GM23338 (cell line): ENCODE measurements around the gene GRB14. TPM values are rescaled to one million over a fixed set of nuclear protein-coding genes. Genes with fewer than 3 reads are reported as not detected.

Experiments used
- ATAC-seq: fragments of 200-7000 bp; cut with Tn5 transposase; 3 replicates; pipeline ENCODE4 v1.9.1; 2020
- DNase-seq: peaks from one replicate; pipeline ENCODE4 v3.0.0-alpha.2; 2015; ENCODE audit warnings: low spot score
- H2AFZ ChIP-seq: fragments of 200-600 bp; sonication (generic); 2 replicates; pipeline ENCODE4 v1.8.0; 2016; ENCODE audit warnings: antibody characterized with exemption, mild to moderate bottlenecking, moderate library complexity
- H3F3A ChIP-seq: fragments of 200-600 bp; sonication (generic); replicated peaks from 2 replicates; pipeline ENCODE4 v1.8.0; 2017; ENCODE audit warnings: antibody characterized with exemption, mixed run types, low read depth
- H3K27ac ChIP-seq: fragments of 200-600 bp; sonication (generic); 2 replicates; pipeline ENCODE4 v1.6.1; 2016; ENCODE audit warnings: low read depth
- H3K27me3 ChIP-seq: fragments of 200-600 bp; sonication (generic); 2 replicates; pipeline ENCODE4 v1.8.0; 2016; ENCODE audit warnings: mild to moderate bottlenecking, mixed run types, moderate library complexity; ENCODE audit not compliant: insufficient read depth
- H3K36me3 ChIP-seq: fragments of 200-600 bp; sonication (generic); 2 replicates; pipeline ENCODE4 v1.8.0; 2016; ENCODE audit warnings: mild to moderate bottlenecking; ENCODE audit not compliant: insufficient read depth
- H3K4me1 ChIP-seq: fragments of 200-600 bp; sonication (generic); 2 replicates; pipeline ENCODE4 v1.8.0; 2016; ENCODE audit warnings: mild to moderate bottlenecking, moderate library complexity; ENCODE audit not compliant: insufficient read depth
- H3K4me2 ChIP-seq: fragments of 200-600 bp; sonication (generic); 2 replicates; pipeline ENCODE4 v1.7.1; 2017; ENCODE audit warnings: mixed run types
- H3K4me3 ChIP-seq: fragments of 200-600 bp; sonication (generic); 2 replicates; pipeline ENCODE4 v1.6.1; 2016; ENCODE audit warnings: mixed run types
- H3K79me2 ChIP-seq: fragments of 200-600 bp; sonication (generic); replicated peaks from 2 replicates; pipeline ENCODE4 v1.8.0; 2017; ENCODE audit warnings: mild to moderate bottlenecking; ENCODE audit not compliant: insufficient read depth
- H3K9me2 ChIP-seq: fragments of 200-600 bp; sonication (generic); 2 replicates; pipeline ENCODE4 v1.8.0; 2017; ENCODE audit not compliant: insufficient read depth
- H4K20me1 ChIP-seq: fragments of 200-600 bp; sonication (generic); replicated peaks from 2 replicates; pipeline ENCODE4 v1.8.0; 2017; ENCODE audit warnings: mild to moderate bottlenecking; ENCODE audit not compliant: insufficient read depth
- H3K27ac Mint-ChIP-seq: 2 replicates; pipeline ENCODE4 v1.8.0; 2020; ENCODE audit warnings: inconsistent platforms, mild to moderate bottlenecking, moderate library complexity, mixed read lengths
- H3K27me3 Mint-ChIP-seq: 3 replicates; pipeline ENCODE4 v1.8.0; 2022; ENCODE audit warnings: low read depth, mild to moderate bottlenecking, moderate library complexity, mixed read lengths, inconsistent platforms; ENCODE audit not compliant: insufficient read depth, poor library complexity
- H3K36me3 Mint-ChIP-seq: 3 replicates; pipeline ENCODE4 v1.8.0; 2021; ENCODE audit warnings: low read depth, mild to moderate bottlenecking, inconsistent platforms, moderate library complexity, mixed read lengths
- H3K4me1 Mint-ChIP-seq: 3 replicates; pipeline ENCODE4 v1.8.0; 2020; ENCODE audit warnings: mild to moderate bottlenecking, inconsistent platforms, mixed read lengths
- H3K4me3 Mint-ChIP-seq: 3 replicates; pipeline ENCODE4 v1.8.0; 2021; ENCODE audit warnings: moderate library complexity, mild to moderate bottlenecking, inconsistent platforms, mixed read lengths
- H3K9me3 Mint-ChIP-seq: 3 replicates; pipeline ENCODE4 v1.8.0; 2020; ENCODE audit warnings: moderate library complexity, mild to moderate bottlenecking, inconsistent platforms, mixed read lengths
- CREB1 ChIP-seq: fragments of 250-450 bp; sonication (Bioruptor Pico); IDR thresholded peaks from 2 replicates; pipeline ENCODE4 v1.5.0; 2020; ENCODE audit warnings: low read depth, mild to moderate bottlenecking, moderate library complexity
- EZH2 ChIP-seq: fragments of 200-600 bp; sonication (generic); IDR thresholded peaks from one replicate; pipeline ENCODE4 v1.8.0; 2017; ENCODE audit warnings: antibody characterized with exemption, mild to moderate bottlenecking, low read depth; ENCODE audit not compliant: unreplicated experiment
- EZH2phosphoT487 ChIP-seq: fragments of 200-600 bp; sonication (generic); IDR thresholded peaks from one replicate; pipeline ENCODE4 v1.8.1; 2018; ENCODE audit warnings: antibody characterized with exemption; ENCODE audit not compliant: unreplicated experiment
- JUNB ChIP-seq: IDR thresholded peaks from one replicate; pipeline ENCODE4 v1.6.1; 2016; ENCODE audit warnings: antibody characterized with exemption; ENCODE audit not compliant: unreplicated experiment
- NANOG ChIP-seq: IDR thresholded peaks from 2 replicates; pipeline ENCODE4 v1.6.1; 2016; ENCODE audit warnings: antibody characterized with exemption, borderline replicate concordance
- POLR2AphosphoS5 ChIP-seq: IDR thresholded peaks from 2 replicates; pipeline ENCODE4 v1.6.1; 2016; ENCODE audit warnings: antibody characterized with exemption, low read depth
- STAT1 ChIP-seq: IDR thresholded peaks from one replicate; pipeline ENCODE4 v1.6.1; 2016; ENCODE audit warnings: antibody characterized with exemption; ENCODE audit not compliant: unreplicated experiment
- ZNF114 ChIP-seq: fragments of 250-450 bp; sonication (Bioruptor Pico); IDR thresholded peaks from 2 replicates; pipeline ENCODE4 v1.5.0; 2020; ENCODE audit warnings: mild to moderate bottlenecking, moderate library complexity
- ZNF331 ChIP-seq: fragments of 250-450 bp; sonication (Bioruptor Pico); IDR thresholded peaks from 2 replicates; pipeline ENCODE4 v1.5.0; 2020; ENCODE audit warnings: low read depth, mild to moderate bottlenecking, moderate library complexity
- polyA plus RNA-seq: library from polyadenylated mRNA; unstranded; fragments of >200 nt; fragmentation: Nextera tagmentation; extraction: Ambion mirVana; gene quantifications from 2 replicates; pipeline ENCODE4 v1.2.1, GENCODE V29; 2016
- total RNA-seq: library from RNA; depleted of rRNA; stranded (reverse); fragments of >200 nt; shearing (Covaris generic); gene quantifications from 2 replicates; pipeline ENCODE4 v1.2.3, GENCODE V29; 2014
- TF ChIP-seq, protein P1 (sequence below): IDR thresholded peaks from one replicate; pipeline ENCODE4 v1.6.1; 2018; ENCODE audit warnings: antibody characterized with exemption; ENCODE audit not compliant: unreplicated experiment
- TF ChIP-seq, protein P2 (sequence below), 2 experiments: fragments of 200-600 bp in 1 of 2; sonication (generic) in 1 of 2; conservative IDR thresholded peaks; 2 replicates each; pipeline versions ENCODE4 v1.5.1 to v1.6.1; 2016 to 2017; ENCODE audit warnings: antibody characterized with exemption in 2 of 2, low read depth in 2 of 2, mild to moderate bottlenecking in 2 of 2, moderate library complexity in 1 of 2

Gene GRB14
- total and polyA plus RNA-seq, 2 experiments from 2014 or later, result 16.0 to 28.9 TPM

DNA sequence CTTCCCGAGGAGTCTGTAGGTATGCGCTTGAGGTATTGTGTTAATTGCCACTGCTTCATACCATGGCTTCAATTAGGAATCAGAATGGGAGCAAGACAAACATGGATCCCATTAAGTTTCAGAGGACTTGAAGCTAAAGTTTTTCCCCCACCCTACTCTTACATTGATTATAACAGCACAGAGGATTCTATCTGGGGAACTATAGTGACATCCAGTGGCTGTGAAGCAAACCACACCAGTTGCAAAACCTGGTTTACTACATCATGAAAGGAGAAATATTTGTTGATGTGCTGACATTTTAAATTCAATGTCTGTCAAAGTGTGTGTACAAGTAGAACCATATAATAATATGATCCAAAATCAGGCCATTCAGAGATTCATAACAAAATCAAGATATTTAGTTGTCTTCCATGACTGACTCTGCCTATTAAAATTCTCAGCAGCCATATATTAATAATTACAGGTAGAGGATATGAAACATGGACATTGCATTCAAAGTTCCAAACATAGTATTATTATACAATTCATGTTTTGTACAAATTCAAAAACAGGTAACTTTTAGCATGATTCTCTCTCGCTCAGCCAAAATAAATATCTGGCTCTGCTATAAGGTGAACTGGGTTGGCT lies 82.9 kb downstream of the GRB14 start (continued):
- TF ChIP-seq, protein P1, sequence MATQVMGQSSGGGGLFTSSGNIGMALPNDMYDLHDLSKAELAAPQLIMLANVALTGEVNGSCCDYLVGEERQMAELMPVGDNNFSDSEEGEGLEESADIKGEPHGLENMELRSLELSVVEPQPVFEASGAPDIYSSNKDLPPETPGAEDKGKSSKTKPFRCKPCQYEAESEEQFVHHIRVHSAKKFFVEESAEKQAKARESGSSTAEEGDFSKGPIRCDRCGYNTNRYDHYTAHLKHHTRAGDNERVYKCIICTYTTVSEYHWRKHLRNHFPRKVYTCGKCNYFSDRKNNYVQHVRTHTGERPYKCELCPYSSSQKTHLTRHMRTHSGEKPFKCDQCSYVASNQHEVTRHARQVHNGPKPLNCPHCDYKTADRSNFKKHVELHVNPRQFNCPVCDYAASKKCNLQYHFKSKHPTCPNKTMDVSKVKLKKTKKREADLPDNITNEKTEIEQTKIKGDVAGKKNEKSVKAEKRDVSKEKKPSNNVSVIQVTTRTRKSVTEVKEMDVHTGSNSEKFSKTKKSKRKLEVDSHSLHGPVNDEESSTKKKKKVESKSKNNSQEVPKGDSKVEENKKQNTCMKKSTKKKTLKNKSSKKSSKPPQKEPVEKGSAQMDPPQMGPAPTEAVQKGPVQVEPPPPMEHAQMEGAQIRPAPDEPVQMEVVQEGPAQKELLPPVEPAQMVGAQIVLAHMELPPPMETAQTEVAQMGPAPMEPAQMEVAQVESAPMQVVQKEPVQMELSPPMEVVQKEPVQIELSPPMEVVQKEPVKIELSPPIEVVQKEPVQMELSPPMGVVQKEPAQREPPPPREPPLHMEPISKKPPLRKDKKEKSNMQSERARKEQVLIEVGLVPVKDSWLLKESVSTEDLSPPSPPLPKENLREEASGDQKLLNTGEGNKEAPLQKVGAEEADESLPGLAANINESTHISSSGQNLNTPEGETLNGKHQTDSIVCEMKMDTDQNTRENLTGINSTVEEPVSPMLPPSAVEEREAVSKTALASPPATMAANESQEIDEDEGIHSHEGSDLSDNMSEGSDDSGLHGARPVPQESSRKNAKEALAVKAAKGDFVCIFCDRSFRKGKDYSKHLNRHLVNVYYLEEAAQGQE, result no peak

DNA sequence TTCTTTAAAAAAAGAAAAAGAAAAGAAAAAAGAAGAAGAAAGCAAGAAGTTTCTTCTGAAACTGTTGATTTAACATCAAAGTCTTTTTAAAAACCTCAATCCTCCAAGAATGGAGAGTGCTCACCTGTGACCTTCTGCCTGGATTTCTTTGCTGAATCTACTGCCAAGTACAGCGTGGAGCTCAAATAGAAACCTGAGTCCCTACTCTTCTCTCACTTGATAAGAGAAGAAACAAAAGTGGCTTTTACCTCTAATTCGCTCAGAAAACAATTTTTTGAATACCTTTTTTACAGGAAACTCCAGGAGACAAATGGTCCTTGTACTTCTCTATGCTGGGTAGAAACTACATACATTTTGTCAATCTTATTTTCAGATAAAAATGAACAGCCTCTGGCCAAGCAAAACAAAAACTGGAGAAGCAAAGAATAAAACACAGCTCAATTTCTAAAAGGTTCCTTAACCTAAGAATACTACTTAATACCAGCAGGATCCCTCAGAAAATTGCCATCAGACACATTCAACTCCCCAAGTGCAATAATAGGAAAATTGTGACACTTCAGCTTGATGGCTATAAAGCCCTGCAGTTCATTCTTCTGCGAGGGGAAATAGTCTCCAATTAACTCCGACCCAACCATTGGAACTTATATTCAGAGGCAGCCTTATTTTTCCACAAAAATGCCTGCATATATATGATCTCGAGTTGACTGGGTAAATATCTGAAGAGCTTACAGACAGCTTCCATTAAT lies 85.8 kb downstream of the GRB14 start:
- Histone ChIP-seq H3K27me3 (no peaks in the 10 kb centered on the region), H3K27ac (no peak overlapping the region), H3K9me2 (no peaks in the 10 kb centered on the region), H3K4me1 (no peaks in the 10 kb centered on the region; the same call in 1 of the 2 replicates), H2AFZ (no peak overlapping the region), H3K36me3 (no peaks in the 10 kb centered on the region), H3F3A (no peaks in the 10 kb centered on the region), H4K20me1 (no peaks in the 10 kb centered on the region), H3K4me2 (no peak overlapping the region), H3K4me3 (no peak overlapping the region), H3K79me2 (no peaks in the 10 kb centered on the region)
- Mint-ChIP-seq H3K27ac (no peak overlapping the region), H3K36me3 (no peaks in the 10 kb centered on the region), H3K4me1 (peaks cover 8% of the 10 kb centered on the region), H3K27me3 (peaks cover 3% of the 10 kb centered on the region), H3K9me3 (no peaks in the 10 kb centered on the region), H3K4me3 (no peak overlapping the region)
- DNase-seq (no peak), ATAC-seq (no peak)
- no peak for TF ChIP-seq NANOG
- TF ChIP-seq CREB1 (CRISPR knock-in tag), result no peak
- no peak for TF ChIP-seq POLR2AphosphoS5
- TF ChIP-seq JUNB, result no peak
- TF ChIP-seq, protein P1, result no peak
- TF ChIP-seq EZH2phosphoT487, result no peak
- TF ChIP-seq, protein P2, sequence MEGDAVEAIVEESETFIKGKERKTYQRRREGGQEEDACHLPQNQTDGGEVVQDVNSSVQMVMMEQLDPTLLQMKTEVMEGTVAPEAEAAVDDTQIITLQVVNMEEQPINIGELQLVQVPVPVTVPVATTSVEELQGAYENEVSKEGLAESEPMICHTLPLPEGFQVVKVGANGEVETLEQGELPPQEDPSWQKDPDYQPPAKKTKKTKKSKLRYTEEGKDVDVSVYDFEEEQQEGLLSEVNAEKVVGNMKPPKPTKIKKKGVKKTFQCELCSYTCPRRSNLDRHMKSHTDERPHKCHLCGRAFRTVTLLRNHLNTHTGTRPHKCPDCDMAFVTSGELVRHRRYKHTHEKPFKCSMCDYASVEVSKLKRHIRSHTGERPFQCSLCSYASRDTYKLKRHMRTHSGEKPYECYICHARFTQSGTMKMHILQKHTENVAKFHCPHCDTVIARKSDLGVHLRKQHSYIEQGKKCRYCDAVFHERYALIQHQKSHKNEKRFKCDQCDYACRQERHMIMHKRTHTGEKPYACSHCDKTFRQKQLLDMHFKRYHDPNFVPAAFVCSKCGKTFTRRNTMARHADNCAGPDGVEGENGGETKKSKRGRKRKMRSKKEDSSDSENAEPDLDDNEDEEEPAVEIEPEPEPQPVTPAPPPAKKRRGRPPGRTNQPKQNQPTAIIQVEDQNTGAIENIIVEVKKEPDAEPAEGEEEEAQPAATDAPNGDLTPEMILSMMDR (conservative IDR thresholded peaks at IDR 0.05; ENCODE audit: low read depth in 2 of 2), result no peak
- TF ChIP-seq ZNF114 (CRISPR knock-in tag), result no peak
- no peak for TF ChIP-seq ZNF331
- no peak for TF ChIP-seq STAT1
- TF ChIP-seq EZH2, result no peak
